ENCODE results near the gene GPBP1L1.
"Not testable (repeated sequence)": the region's sequence is repeated elsewhere in the genome, so short reads cannot be mapped to it uniquely, and the experiment has no call there.

Gene GPBP1L1

DNA sequence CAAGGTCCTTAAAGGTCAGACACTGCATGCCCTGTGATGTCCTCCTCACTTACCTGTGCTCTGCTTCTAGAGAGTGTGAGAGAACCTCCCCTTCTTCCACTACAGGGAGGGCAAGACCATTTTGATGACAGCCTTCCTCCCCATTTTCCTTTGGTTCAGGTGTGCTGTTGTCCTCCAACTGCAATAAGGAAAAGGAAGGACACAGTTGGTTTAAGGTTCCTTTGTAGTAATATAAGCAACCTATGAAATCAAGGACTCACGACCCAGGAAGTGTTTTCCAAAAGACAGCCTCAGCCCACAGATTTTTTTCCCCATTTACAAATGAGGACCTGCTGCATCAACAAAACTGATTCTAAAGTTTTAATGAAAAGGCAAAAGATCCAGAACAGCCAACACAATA lies 55.9 kb downstream of the GPBP1L1 start:
- no peak for DNase-seq

DNA sequence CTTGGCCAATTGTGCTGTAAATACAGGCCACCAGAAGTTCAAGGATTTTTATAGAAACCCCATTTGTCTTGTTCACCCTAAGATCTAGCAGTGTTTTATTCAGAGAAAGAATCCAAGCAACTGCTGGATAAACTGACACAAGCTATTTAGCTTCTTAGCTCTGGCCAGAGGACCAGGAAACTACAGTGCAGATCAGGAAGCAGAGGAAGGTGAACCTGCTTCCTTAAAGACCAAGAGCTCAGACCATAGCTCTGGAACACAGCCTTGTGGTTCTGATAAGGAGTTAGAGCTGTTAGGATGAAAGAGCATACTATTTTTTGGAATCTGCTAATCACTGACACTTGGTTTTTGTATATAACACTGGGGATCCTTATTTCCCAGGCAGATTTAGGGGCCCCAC lies 57.3 kb downstream of the GPBP1L1 start:
- DNase-seq = no peak

DNA sequence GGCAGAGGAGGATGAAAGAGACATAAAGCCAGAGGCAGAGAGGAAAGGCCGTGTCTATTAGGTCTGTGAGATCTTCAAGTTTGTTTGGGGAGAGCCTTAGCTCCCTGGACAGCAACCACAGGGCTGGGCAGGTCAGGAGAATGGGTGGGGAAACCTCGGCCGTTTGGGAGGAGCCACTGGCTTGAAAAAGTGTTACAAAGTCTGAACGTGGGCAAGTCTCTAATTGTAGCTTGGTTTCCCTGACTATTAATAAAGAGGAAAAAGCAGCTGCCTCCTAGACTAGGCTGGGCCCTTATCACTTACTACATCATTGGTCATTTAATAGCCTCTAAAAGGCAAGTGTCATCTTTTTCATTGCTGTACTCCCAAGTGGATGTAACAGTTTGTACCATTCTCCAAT lies 62.4 kb downstream of the GPBP1L1 start, which contains the start of gene CCDC17:
TSS of gene CCDC17 (minus strand) at position 83 of the 400 bp plus-strand sequence. CDS start 145 bp downstream, outside the sequence.
- DNase-seq = no peak

DNA sequence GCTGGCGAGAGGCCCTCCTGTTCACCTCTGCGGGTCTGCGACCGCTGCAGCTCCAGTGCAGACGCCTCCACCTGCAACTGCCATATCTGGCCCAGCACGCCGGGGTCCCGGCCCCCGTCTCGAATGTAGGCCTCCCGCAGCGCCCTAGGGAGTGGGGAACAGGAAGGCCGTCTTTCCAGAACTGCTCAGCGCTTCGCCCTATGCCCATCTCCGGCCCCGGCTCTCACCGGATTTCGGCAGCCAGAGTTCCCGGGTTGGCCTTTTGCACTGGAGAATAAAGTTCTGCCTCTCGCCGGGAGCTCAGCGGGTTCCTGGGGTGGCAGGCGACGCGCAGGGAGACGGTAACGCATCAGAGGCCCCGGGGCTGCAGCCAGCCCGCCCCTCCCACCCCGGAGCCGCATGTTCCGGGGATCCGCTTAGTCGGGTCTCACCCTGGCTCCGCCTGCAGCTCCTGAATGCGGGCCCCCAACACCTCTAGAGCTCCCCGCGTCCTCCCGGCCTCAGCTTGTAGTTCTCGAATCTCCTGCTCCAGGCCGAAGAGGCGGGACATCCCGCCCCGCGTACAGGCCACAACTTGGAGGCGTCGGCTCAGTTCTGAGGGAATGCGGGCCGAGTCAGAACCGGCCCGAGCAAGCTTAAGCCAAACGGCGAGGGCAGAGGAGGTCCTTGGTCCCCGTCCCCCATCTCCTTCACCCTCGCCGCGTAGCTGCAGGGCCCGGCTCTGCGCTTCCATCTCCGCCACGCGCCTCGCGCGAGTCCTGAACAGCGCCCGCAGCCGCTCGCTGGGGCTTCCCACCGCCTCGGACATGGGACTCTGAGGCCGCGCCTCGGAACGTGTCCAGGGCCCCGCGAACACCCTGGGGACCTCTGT lies 63.6 kb downstream of the GPBP1L1 start:
- DNase-seq = no peak

GRCh38 chr1:45621895-45622523 lies 64.3 kb downstream of the GPBP1L1 start:
- DNase-seq = no peak

DNA sequence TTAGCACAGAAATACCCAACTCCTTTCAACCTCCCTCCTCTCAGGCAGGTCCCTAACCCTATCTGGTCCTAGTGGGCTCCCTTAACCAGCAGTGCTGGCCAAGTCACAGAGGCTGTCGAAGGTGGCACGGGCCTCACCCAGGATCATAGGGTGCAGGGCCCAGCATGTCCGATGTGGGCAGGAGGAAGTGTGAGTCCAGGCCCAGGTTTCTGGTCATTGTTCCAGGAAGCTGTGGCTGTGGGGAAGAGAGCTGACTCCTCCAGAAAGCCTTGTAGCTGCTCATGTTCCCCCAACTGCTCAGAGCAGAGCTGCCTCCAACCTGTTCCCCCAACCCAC lies 64.9 kb downstream of the GPBP1L1 start:
- no peak for DNase-seq

DNA sequence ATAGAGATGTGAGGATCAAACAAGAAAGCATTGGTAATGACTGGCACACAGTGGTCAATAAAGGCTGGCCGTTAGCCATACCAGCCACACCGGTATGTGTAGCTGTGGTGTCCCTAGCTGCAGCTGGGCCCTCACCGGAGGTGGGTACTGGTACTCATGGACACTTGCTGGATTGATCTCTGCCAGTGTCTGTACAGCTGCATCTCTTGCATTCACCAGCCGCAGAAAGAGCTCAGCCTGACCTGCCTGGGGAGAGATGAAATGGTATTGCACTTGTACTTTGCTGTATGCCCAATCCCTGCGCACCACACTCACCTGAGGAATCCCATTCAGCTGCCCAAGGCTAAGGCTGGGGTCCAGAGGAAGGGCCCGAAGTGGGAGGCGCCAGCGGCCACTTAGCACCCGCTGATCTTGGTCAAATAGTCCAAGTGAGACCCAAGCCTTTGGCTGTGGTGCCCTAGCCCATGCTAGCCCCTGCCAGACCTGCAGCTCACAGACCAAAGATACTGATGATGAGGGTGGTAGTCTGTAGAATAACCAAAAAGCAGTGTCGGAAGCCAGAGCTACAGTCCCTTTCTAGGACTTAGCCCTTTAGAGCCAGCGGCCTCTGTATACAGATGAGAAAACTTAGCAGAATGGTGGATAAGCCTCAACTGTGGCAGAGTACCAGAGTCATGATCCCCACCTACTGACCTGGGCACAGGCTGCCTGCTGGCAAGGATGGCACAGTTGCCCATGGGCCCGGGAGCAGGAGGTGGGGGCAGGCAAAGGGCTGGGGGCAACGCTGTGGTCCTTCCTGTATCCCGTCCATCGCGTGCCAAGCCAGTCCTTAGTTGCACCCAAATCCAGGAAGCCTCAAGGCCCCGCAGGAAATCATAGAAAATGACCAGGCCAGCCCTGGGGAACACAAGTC lies 65.5 kb downstream of the GPBP1L1 start:
- DNase-seq = no peak

GRCh38 chr1:45619149-45619921 lies 67.0 kb downstream of the GPBP1L1 start:
- no peak for DNase-seq

DNA sequence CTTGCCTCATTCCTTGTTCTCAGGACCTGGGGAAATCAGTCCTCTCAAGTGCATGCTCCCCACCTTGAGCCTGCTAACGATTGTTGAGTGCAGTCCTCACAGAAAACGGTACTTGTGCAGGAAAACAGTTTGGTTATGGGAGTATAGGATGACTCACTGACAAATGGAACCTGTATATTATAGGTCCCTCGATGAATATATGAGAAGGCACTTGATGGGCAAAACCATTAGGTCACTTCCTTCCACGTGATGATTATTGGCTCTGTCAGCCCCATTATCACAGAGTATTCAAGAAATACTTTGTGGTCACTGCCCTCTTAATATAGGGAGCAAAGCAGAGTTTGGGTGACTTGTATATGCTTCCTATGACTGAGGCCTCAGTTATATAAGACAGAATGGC lies 68.7 kb downstream of the GPBP1L1 start:
- peak; percentile 11 for DNase-seq

GRCh38 chr1:45615885-45616284 lies 70.4 kb downstream of the GPBP1L1 start:
- DNase-seq = no peak

- DNase-seq = no peak
These were observed 73.3 kb downstream of the GPBP1L1 start for GRCh38 chr1:45612941-45613579.

DNA sequence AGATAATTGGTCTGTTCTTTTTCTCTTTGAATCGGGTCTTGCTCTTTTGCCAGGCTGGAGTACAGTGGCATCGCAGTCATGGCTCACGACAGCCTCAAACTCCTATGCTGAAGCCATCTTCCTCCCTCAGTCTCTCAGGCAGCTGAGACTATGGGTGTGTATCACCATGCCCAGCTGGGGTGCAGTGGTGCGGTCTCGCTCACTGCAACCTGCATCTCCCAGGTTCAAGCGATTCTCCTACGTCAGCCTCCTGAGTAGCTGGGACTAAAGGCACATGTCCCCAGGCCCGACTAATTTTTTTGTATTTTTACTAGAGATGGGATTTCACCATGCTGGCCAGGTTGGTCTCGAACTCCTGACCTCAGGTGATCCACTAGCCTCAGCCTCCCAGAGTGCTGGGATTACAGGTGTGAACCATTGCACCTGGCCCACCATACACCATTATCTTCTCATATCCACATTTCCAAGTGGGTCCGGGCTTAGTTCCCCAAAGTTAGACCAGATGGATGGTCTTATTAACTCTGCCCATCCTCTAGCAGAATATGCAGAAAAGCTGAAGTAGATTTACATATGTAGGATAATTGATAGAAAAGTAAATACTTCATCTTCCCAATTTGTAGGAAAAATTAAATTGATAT lies 75.6 kb downstream of the GPBP1L1 start:
- no peak for DNase-seq

GRCh38 chr1:45608175-45609156 lies 77.9 kb downstream of the GPBP1L1 start:
- peak; percentile 24 for DNase-seq

- no peak for DNase-seq
These were observed 78.8 kb downstream of the GPBP1L1 start for GRCh38 chr1:45607404-45608074.

GRCh38 chr1:45604239-45604638 lies 82.1 kb downstream of the GPBP1L1 start:
- no peak for DNase-seq

- DNase-seq = not testable (repeated sequence)
These were observed 89.6 kb downstream of the GPBP1L1 start for GRCh38 chr1:45596765-45597164.

DNA sequence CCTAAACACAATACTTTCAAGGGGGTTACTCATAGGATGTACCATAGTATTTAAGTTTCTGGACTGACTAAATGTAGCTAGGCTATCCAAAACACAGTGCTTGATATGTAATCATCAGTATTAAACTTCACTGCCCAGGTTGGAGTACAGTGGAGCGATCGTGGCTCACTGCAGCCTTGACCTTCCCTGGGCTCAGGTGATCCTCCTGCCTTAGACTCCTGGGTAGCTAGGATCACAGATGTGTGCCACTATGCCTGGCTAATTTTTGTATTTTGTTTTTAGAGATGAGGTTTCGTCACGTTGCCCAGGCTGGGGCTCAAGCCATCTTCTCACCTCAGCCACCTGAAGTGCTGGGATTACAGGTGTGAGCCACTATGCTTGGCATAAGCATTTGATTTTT lies 91.9 kb downstream of the GPBP1L1 start:
- DNase-seq = no peak

- no peak for DNase-seq
These were observed 96.5 kb downstream of the GPBP1L1 start for GRCh38 chr1:45589861-45590260.

DNA sequence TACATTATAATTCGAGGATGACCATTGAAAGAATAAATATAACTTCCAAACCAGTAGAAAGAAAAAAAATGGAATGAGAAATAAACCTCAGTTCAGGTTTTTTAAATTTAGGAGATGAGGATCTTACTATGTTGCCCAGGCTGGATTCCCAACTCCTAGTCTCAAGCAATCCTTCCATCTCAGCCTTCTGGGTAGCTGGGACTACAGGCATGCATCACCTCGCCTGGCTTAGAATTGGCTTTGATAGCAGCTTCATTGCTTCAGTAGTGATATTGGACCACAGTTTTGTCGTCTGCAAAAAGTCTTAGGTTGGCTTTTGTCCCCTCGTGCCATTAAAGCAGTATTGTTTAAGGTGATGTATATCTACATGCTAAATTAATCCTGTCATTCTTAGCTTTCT lies 99.6 kb downstream of the GPBP1L1 start:
- no peak for DNase-seq

Measured in fibroblast of skin of back (primary cell).